Mammary epithelial cell (primary cell): ENCODE measurements around the gene SERTAD4.

Experiments used
- CTCF ChIP-seq, 2 donors: IDR thresholded peaks in 1 of 2; conservative IDR thresholded peaks in 1 of 2; 2 replicates each; pipeline ENCODE4 v1.5.1; 2011 to 2012; ENCODE audit warnings: inconsistent platforms in 2 of 2, low read length in 2 of 2, mild to moderate bottlenecking in 2 of 2, control low read depth in 1 of 2, low read depth in 1 of 2; ENCODE audit not compliant: insufficient read depth in 1 of 2; ENCODE audit errors: extremely low read depth in 1 of 2
- EZH2 ChIP-seq: IDR thresholded peaks from 2 replicates; pipeline ENCODE4 v1.6.1; 2012; ENCODE audit warnings: low read length, inconsistent platforms, borderline replicate concordance

- TF ChIP-seq CTCF (conservative IDR thresholded peaks at IDR 0.05 in 1 of 2, IDR thresholded peaks at IDR 0.05 in 1 of 2; ENCODE audit: extremely low read depth in 1 of 2, insufficient read depth in 1 of 2, low read depth in 1 of 2, low read length in 2 of 2): no peak
- TF ChIP-seq EZH2: no peak
These were observed 4.9 kb downstream of the SERTAD4 start for GRCh38 chr1:210237479-210237878.
